Gastrocnemius medialis (tissue), 4 donors: Measurements from ENCODE around the gene RBMS3. TPM values are rescaled to one million over a fixed set of nuclear protein-coding genes. Genes with fewer than 3 reads are reported as not detected.

ENCODE experiments used
- ATAC-seq, 2 donors: fragments of 150-250 bp; one replicate each; pipeline ENCODE4 v1.9.1; 2016
- DNase-seq, 2 donors: peaks; one replicate each; pipeline ENCODE4 v3.0.0-alpha.2; 2019
- H3K27ac ChIP-seq, 4 donors: fragments of 200-600 bp; sonication (generic); 1 replicate in 1 of 4; 2 replicates in 3 of 4; pipeline ENCODE4 v1.5.1; 2016 to 2018; ENCODE audit warnings: mild to moderate bottlenecking in 2 of 4, moderate library complexity in 1 of 4
- H3K27me3 ChIP-seq, 3 donors: fragments of 200-600 bp; sonication (generic) in 2 of 3; 1 replicate in 1 of 3; 2 replicates in 2 of 3; pipeline versions ENCODE4 v1.5.1 to v1.6.0; 2016 to 2019; ENCODE audit warnings: mild to moderate bottlenecking in 1 of 3, moderate library complexity in 1 of 3
- H3K36me3 ChIP-seq, 2 donors: fragments of 200-600 bp; sonication (generic) in 1 of 2; one replicate each; pipeline ENCODE4 v1.5.1; 2017 to 2018
- H3K4me1 ChIP-seq, 2 donors: fragments of 200-600 bp; sonication (generic) in 1 of 2; one replicate each; pipeline ENCODE4 v1.5.1; 2016 to 2017; ENCODE audit warnings: mild to moderate bottlenecking in 2 of 2
- H3K4me3 ChIP-seq, 4 donors: fragments of 200-600 bp; sonication (generic) in 3 of 4; 1 replicate in 1 of 4; 2 replicates in 3 of 4; pipeline ENCODE4 v1.5.1; 2016 to 2019; ENCODE audit warnings: mild to moderate bottlenecking in 2 of 4
- H3K9me3 ChIP-seq, 3 donors: fragments of 200-600 bp; sonication (generic) in 2 of 3; 1 replicate in 1 of 3; 2 replicates in 2 of 3; pipeline ENCODE4 v1.5.1; 2016 to 2019
- POLR2A ChIP-seq, 2 donors: fragments of 450-650 bp; IDR thresholded peaks; one replicate each; pipeline ENCODE4 v1.6.1; 2017; ENCODE audit warnings: antibody characterized with exemption in 2 of 2, mild to moderate bottlenecking in 2 of 2, moderate library complexity in 2 of 2
- in situ Hi-C, 4 donors: fragments of 200-750 bp; cut with MboI; loops; one replicate each; pipeline versions ENCODE4 v1.15.0 to v1.8.0; 2017; ENCODE audit warnings: low sequenced_read_pairs in 4 of 4
- intact Hi-C: fragments of 100-400 bp; cut with DNase I; formaldehyde crosslinking; loops from one replicate; pipeline ENCODE4 v1.15.1; 2023; ENCODE audit warnings: low total_unique reads
- total RNA-seq, 4 donors: library from RNA; depleted of rRNA; stranded (reverse); fragments of >200 nt; gene quantifications; one replicate each; pipeline versions ENCODE4 v1.1.0 to v1.2.3, GENCODE V29; 2016
- TF ChIP-seq, protein P1 (sequence below), 5 experiments: fragments of 450-650 bp in 3 of 5; fragments of 200-600 bp in 2 of 5; sonication (generic) in 2 of 5; IDR thresholded peaks in 4 of 5; conservative IDR thresholded peaks in 1 of 5; 1 replicate in 4 of 5; 2 replicates in 1 of 5; pipeline ENCODE4 v1.5.1; 2016 to 2019; ENCODE audit warnings: antibody characterized with exemption in 5 of 5, mild to moderate bottlenecking in 3 of 5, moderate library complexity in 3 of 5

Gene RBMS3
- total RNA-seq, 4 donors from 2014 or later, result 16.1 to 38.8 (median 22.7) TPM

- DNase-seq (no peak), ATAC-seq (no peak)
- Histone ChIP-seq H3K27ac (no peak overlapping the region), H3K4me3 (no peak overlapping the region), H3K4me1 (peaks cover 0 to 8% of the 10 kb centered on the region in 2 donors), H3K9me3 (no peaks in the 10 kb centered on the region), H3K27me3 (no peaks in the 10 kb centered on the region), H3K36me3 (no peaks in the 10 kb centered on the region)
- TF ChIP-seq POLR2A (IDR thresholded peaks at IDR 0.05), result no peak
- TF ChIP-seq, protein P1, sequence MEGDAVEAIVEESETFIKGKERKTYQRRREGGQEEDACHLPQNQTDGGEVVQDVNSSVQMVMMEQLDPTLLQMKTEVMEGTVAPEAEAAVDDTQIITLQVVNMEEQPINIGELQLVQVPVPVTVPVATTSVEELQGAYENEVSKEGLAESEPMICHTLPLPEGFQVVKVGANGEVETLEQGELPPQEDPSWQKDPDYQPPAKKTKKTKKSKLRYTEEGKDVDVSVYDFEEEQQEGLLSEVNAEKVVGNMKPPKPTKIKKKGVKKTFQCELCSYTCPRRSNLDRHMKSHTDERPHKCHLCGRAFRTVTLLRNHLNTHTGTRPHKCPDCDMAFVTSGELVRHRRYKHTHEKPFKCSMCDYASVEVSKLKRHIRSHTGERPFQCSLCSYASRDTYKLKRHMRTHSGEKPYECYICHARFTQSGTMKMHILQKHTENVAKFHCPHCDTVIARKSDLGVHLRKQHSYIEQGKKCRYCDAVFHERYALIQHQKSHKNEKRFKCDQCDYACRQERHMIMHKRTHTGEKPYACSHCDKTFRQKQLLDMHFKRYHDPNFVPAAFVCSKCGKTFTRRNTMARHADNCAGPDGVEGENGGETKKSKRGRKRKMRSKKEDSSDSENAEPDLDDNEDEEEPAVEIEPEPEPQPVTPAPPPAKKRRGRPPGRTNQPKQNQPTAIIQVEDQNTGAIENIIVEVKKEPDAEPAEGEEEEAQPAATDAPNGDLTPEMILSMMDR (IDR thresholded peaks at IDR 0.05 in 4 of 5, conservative IDR thresholded peaks at IDR 0.05 in 1 of 5), result no peak
- in situ Hi-C loops, result no loop called here
- intact Hi-C loops, result no loop called here
Observed at GRCh38 chr3:29478611-29479010, 197.7 kb downstream of the RBMS3 start.

- no peak overlapping the region for H3K27ac ChIP-seq
- ATAC-seq (no peak), DNase-seq (no peak)
- intact Hi-C loops, result no loop called here
- peaks cover 0 to 8% of the 10 kb centered on the region in 2 donors for H3K4me1 ChIP-seq
- H3K27me3 ChIP-seq, result no peaks in the 10 kb centered on the region
- no peaks in the 10 kb centered on the region for H3K36me3 ChIP-seq
- H3K4me3 ChIP-seq, result no peak overlapping the region
- TF ChIP-seq, protein P1 (IDR thresholded peaks at IDR 0.05 in 4 of 5, conservative IDR thresholded peaks at IDR 0.05 in 1 of 5), result no peak
- TF ChIP-seq POLR2A (IDR thresholded peaks at IDR 0.05), result no peak
- H3K9me3 ChIP-seq, result no peaks in the 10 kb centered on the region
- in situ Hi-C loops, result no loop called here
Observed at GRCh38 chr3:29481249-29481648, 200.4 kb downstream of the RBMS3 start.

DNA sequence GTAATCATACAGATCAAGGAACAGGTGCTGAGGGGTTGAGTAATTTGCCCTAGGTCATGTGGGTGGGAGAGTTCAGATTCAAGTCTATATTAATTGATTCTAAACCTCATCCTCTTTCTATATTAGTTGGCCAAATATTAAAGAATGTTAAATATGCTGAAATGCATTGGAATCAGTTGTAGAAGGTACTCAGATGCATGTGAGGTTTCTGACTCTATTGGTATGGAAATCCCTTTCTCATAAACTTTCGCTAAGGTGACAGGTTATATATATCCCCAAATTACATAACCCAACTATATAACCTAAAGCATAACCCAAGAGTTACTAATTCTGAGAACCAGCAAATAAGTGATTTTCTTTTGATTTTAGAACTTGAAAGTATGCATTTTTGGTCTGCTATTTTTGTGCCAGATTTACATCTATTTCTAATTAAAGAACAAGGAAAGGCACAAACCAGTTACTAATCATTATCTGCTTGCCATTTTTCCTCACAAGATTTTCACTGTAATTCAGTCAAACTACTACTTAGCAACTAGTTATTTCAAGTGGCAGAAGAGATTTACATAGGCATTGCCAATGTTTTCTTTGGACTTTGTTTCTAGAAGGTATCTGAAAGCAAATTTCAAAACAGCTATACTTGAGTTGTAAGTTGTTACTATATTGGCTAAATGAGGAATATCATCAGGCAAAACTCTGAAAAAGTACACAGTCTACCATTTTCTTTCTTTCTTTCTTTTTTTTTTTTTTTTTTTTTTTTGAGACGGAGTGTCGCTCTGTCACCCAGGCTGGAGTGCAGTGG lies 201.3 kb downstream of the RBMS3 start:
- no peak for TF ChIP-seq POLR2A (IDR thresholded peaks at IDR 0.05)
- TF ChIP-seq, protein P1 (IDR thresholded peaks at IDR 0.05 in 4 of 5, conservative IDR thresholded peaks at IDR 0.05 in 1 of 5), result no peak
- Histone ChIP-seq H3K4me1 (peaks cover 0 to 12% of the 10 kb centered on the region in 2 donors), H3K36me3 (no peaks in the 10 kb centered on the region), H3K27ac (no peak overlapping the region), H3K4me3 (no peak overlapping the region), H3K9me3 (no peaks in the 10 kb centered on the region), H3K27me3 (no peaks in the 10 kb centered on the region)
- in situ Hi-C loops, result no loop called here
- intact Hi-C loops, result no loop called here
- ATAC-seq, result no peak
- no peak for DNase-seq

GRCh38 chr3:29484633-29485032 lies 203.8 kb downstream of the RBMS3 start:
- DNase-seq, result no peak
- intact Hi-C loops, result no loop called here
- no peak for ATAC-seq

More at GRCh38 chr3:29484633-29485032, 203.8 kb downstream of the RBMS3 start:
- no peak overlapping the region for H3K4me3 ChIP-seq
- no peaks in the 10 kb centered on the region for H3K27me3 ChIP-seq
- H3K9me3 ChIP-seq, result no peaks in the 10 kb centered on the region
- H3K4me1 ChIP-seq, result peaks cover 0 to 12% of the 10 kb centered on the region in 2 donors
- no peak overlapping the region for H3K27ac ChIP-seq
- H3K36me3 ChIP-seq, result no peaks in the 10 kb centered on the region
- no peak for TF ChIP-seq POLR2A (IDR thresholded peaks at IDR 0.05)
- TF ChIP-seq, protein P1 (IDR thresholded peaks at IDR 0.05 in 4 of 5, conservative IDR thresholded peaks at IDR 0.05 in 1 of 5), result no peak
- in situ Hi-C loops, result no loop called here
